HG03025 (cell line): ENCODE results near the gene ACADVL.
"Not testable (repeated sequence)": the region's sequence is repeated elsewhere in the genome, so short reads cannot be mapped to it uniquely, and the experiment has no call there.

Experiments
- ATAC-seq: cut with Tn5 transposase; IDR thresholded peaks from one replicate; pipeline ENCODE4 v1.9.1; 2021; ENCODE audit warnings: mild to moderate bottlenecking, moderate library complexity; ENCODE audit not compliant: unreplicated experiment, low FRiP score

The ACADVL gene

DNA sequence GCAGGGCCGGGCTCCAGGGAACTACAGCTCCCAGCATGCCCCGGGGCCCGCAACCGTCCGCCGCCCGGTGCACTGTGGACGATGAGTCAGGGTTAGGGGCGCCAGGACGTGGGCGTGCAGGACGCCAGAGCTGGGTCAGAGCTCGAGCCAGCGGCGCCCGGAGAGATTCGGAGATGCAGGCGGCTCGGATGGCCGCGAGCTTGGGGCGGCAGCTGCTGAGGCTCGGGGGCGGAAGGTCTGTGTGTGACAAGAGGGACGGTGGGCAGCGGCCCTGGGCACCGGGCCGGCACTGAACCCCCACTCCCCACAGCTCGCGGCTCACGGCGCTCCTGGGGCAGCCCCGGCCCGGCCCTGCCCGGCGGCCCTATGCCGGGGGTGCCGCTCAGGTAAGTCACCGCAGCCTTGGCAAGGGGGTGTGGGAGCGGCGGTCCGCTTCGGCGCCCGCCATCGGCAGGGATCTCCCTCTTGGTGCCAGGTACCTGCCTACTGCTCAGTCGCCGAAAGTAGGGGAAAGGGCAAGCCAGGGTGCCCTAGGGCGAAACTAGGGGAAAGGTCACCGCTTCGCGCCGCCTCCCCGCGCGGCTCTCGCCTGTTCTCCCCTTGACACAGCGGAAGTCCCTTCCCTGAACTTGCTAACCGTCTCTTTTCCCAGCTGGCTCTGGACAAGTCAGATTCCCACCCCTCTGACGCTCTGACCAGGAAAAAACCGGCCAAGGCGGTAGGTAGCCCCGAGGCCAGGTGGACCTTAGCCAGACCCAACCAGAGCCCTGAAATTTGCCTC, at the start of gene ACADVL, which contains the start of gene DLG4:
TSS of gene ACADVL (plus strand) at position 127 of the 781 bp plus-strand sequence. CDS start at position 174, 47 bp downstream.
TSS of gene DLG4 (minus strand) at position 25 of the 781 bp plus-strand sequence.
- peak; percentile 47 for ATAC-seq

GRCh38 chr17:7172522-7173191, 47.1 kb upstream of the ACADVL start:
- ATAC-seq = not testable (repeated sequence)

DNA sequence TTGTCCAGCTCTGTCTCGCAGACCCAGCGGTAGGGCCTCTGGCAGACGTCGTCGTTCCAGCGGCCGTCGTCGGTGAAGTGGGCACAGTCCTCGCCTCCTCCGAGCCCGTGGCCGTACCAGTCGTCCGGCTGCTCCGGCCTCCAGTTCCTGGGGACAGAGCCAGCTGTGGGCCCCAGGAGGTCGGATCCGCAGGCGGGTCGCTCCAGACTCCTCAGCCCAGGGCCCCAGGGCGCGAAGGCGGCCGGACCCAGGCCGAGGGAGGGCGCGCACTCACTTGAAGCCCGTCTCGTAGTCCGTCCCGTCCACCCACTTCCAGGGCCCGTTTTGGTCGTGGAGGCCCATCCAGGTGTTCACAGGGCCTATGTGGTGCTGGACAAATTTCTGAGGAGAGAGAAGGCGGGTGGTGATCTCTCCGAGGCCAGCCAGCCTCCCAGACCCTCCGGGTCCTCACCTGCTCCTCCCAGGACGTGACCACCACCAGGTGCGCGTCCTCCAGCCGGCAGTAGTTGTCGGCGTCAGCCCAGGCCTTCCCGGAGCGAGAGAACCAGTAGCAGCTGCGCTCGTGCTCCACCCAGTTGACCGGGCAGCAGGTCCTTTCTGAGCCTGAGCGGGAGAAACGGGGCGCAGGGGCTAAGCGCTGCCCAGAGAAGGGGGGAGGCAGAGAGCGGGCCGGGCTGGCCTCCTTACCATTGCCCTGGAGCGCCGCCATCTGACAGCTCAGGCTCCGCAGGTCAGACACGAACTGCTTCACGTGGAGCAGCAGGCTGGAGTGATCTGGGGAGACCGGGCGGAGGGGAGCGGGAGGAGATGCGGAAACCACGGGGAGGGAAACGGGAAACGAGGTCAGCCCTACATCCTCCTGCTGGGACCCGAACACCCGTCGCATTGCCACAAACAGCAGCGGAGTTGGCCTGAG, 45.8 kb upstream of the ACADVL start:
- ATAC-seq = no peak

DNA sequence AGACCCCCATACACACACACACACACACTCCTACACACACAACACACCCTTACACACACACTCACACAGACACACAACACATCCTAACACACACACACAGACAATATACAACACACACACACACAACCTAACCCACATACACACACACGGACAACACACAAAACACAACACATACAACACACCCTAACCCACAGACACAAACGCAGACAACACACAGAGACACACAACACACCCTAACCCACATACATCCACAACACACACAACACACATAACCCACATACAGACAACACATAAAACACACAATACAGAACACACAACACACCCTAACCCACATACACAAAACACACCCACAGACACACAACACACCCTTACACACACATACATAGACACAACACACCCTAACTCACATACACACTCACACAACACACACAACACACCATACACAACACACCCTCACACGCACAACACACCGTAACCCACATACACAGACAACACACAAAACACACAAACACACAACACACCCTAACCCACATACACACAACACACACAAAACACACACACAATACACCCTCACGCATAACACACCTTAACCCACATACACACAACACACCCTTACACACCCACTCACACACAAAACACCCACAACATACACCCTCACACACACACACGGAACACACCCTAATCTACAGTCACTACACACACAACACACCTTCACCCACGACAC, 45.0 kb upstream of the ACADVL start:
- no peak for ATAC-seq

DNA sequence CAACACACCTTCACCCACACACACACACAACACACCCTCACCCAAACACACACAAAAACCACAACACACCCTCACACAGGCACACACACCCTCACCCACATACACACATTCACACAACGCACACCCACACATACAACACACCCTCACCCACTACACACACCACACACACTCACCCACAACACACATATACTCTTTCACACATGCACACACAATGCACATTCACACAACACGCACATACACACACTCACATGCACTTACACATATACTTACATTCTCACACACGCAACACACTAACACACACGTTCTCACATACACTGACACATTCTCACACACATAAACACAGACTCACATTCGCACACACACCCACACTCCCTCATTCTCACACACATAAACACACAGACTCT, 44.4 kb upstream of the ACADVL start:
- no peak for ATAC-seq

- ATAC-seq = no peak
These were observed 43.5 kb upstream of the ACADVL start for GRCh38 chr17:7176107-7176840.

DNA sequence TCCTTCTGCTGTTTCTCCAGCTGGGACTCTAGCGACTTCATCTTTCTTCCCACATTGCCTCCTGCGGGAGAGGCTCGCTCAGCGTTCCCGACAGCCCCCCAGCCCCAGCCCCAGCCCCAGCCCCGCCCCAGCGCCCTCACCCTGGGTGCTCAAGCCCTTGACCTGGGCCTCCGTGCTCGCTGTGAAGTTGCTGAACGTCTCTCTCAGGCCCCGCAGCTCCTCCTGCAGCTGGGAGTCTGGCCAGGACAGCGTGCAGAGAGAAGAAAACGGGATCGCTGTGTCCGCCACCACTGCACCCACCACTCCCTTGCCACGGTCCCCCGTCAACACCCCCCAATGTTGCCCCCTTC, 42.9 kb upstream of the ACADVL start:
- ATAC-seq = no peak

GRCh38 chr17:7177191-7177953, 42.4 kb upstream of the ACADVL start:
- no peak for ATAC-seq

DNA sequence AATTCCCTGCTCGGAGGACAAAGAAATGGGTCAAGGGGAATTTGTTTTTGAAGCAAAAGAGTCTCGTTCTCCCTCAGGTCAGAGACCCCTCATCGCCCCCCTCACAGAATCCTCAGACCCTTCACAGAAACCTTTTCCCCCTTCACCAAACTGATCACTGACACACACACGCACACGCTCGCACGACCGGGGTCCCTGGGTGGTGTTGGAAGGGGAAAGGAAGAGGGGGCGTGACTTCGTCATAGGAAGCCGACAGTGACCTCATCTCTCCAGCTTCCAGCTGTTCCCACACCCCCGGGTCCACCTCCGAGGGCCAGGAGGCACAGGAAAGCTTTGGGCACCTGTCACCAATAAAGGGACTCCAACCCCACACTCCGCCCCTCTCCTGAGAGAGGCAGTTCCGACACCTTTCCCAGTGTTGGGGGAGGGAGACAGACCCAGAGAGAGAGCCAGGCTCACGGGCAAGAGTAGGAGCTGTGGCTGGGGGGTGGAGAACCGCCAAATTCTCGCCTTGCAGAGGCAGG, 41.7 kb upstream of the ACADVL start:
- no peak for ATAC-seq

GRCh38 chr17:7178973-7179316, 40.8 kb upstream of the ACADVL start:
- ATAC-seq = no peak

GRCh38 chr17:7179317-7180254, 40.2 kb upstream of the ACADVL start, which contains the start of gene ASGR1:
ASGR1 (minus strand) TSS chr17:7179370; CDS start chr17:7178563, 807 bp downstream.
- ATAC-seq = no peak

GRCh38 chr17:7182101-7182500, 37.6 kb upstream of the ACADVL start:
- not testable (repeated sequence) for ATAC-seq

DNA sequence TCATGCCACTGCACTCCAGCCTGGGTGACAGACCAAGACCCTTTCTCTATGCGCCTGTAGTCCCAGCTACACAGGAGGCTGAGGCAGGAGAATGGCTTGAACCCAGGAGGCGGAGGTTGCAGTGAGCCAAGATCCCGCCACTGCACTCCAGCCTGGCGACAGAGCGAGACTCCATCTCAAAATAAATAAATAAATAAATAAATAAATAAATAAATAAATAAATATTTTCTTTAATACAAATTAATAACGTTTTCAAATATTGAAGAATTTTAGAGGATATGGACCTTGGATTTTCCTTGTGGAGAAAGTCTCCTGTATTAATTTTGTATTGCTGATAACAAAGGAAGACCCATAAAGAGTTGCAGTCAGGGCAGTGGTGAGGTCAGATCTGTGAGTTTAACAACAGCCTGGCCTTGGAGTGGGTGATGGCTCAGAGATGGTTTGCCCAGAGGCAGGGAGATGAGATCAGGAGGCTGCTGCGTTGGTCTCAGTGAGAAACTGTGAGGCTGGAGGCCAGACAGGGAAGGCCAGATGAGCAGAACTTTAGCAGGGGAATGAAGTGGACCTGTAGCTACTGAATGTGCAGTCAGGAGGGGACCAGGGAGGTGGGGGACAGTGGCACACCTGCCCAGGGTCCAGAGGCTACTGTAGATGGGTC, 36.2 kb upstream of the ACADVL start:
- no peak for ATAC-seq

DNA sequence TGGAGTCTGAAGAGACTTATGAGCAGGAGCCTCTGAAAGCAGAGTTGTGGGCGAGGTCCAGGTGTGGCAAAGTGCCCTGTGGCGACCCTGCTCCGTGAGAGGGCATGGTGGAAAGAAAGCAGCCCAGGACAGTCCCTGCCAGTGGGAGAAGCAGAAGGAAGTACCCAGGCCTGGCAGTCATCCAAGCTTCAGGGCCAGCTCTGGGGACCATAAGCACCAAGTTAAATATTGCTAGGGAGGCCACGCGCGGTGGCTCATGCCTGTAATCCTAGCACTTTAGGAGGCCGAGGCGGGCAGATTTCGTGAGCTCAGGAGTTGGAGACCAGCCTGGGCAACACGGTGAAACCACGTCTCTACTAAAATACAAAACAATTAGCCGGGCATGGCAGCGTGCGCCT, 35.6 kb upstream of the ACADVL start:
- no peak for ATAC-seq

DNA sequence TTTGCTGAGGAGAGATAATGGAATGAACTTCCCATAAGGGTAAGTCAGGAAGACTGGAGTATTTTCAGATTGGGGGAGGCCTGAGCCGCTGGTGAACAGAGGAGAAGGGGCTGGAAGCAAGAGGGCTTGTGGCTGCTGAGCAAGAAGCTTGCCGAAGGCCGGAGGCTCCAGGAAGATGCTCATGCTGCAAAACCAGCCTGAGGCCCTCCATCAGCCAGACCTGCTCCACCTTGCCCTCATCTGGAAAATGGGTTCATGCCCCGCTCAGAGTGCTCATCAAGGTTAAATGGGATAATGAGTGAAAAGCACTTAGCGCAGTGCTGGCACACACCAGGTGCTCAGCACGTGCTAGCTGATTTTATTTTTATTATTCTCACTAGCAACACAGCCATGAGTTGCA, 35.1 kb upstream of the ACADVL start:
- ATAC-seq = no peak

DNA sequence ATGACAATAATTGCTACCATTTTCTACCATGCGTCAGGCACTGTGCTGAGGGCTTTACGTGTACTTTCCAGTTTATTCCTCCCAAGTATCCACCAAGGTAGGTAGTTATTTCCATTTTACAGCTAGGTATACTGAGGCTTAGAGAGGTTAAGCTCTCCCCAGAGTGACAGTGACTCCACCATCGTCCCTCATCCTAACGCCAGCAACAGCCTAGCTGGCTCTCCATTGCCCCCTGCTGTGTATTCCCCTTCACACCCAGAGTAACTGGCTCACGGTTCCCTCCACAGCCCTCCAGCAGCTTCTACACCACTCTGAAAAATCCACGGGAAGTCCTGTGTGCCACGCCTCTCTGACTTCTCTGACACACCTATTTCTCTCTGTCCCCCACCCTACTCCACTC, 33.5 kb upstream of the ACADVL start:
- no peak for ATAC-seq

GRCh38 chr17:7190276-7190917, 29.3 kb upstream of the ACADVL start:
- ATAC-seq = no peak
